Mesothelial cell of epicardium (in vitro differentiated cells): ENCODE data around the gene PIGW. TPM values are rescaled to one million over a fixed set of nuclear protein-coding genes. Genes with fewer than 3 reads are reported as not detected.

Experiments used
- DNase-seq, 2 experiments: peaks; one replicate each; pipeline ENCODE4 v3.0.0; 2021; ENCODE audit warnings: low spot score in 2 of 2; ENCODE audit not compliant: unreplicated experiment in 2 of 2
- H3K27ac Mint-ChIP-seq: 2 replicates; pipeline ENCODE4 v1.8.0; 2021; ENCODE audit warnings: mixed read lengths
- H3K27me3 Mint-ChIP-seq: 2 replicates; pipeline ENCODE4 v1.8.0; 2021; ENCODE audit warnings: low read depth, mixed read lengths
- H3K36me3 Mint-ChIP-seq: 2 replicates; pipeline ENCODE4 v1.8.0; 2021; ENCODE audit warnings: mixed read lengths
- H3K4me1 Mint-ChIP-seq: 2 replicates; pipeline ENCODE4 v1.8.0; 2021; ENCODE audit warnings: mixed read lengths
- H3K4me3 Mint-ChIP-seq: 2 replicates; pipeline ENCODE4 v1.8.0; 2021; ENCODE audit warnings: mild to moderate bottlenecking, moderate library complexity, mixed read lengths
- H3K9me3 Mint-ChIP-seq: 2 replicates; pipeline ENCODE4 v1.8.0; 2021; ENCODE audit warnings: mixed read lengths
- total RNA-seq: library from RNA; stranded (reverse); gene quantifications from 3 replicates; pipeline ENCODE4 v1.2.1, GENCODE V29; 2021
- TF ChIP-seq, protein P1 (sequence below): fragments of 200-600 bp; sonication (generic); IDR thresholded peaks from one replicate; pipeline ENCODE4 v1.5.0; 2021; ENCODE audit warnings: antibody characterized with exemption; ENCODE audit not compliant: unreplicated experiment

The PIGW gene
- total RNA-seq, 1 donor from 2014 or later, result 8.8 TPM

GRCh38 chr17:36509272-36509985 is 25.4 kb upstream of the PIGW start:
- no peak for DNase-seq
- no peaks in the 10 kb centered on the region for H3K9me3 Mint-ChIP-seq
- peaks cover 3% of the 10 kb centered on the region for H3K36me3 Mint-ChIP-seq
- TF ChIP-seq, protein P1, sequence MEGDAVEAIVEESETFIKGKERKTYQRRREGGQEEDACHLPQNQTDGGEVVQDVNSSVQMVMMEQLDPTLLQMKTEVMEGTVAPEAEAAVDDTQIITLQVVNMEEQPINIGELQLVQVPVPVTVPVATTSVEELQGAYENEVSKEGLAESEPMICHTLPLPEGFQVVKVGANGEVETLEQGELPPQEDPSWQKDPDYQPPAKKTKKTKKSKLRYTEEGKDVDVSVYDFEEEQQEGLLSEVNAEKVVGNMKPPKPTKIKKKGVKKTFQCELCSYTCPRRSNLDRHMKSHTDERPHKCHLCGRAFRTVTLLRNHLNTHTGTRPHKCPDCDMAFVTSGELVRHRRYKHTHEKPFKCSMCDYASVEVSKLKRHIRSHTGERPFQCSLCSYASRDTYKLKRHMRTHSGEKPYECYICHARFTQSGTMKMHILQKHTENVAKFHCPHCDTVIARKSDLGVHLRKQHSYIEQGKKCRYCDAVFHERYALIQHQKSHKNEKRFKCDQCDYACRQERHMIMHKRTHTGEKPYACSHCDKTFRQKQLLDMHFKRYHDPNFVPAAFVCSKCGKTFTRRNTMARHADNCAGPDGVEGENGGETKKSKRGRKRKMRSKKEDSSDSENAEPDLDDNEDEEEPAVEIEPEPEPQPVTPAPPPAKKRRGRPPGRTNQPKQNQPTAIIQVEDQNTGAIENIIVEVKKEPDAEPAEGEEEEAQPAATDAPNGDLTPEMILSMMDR, result no peak
- no peaks in the 10 kb centered on the region for H3K4me1 Mint-ChIP-seq
- H3K4me3 Mint-ChIP-seq, result no peak overlapping the region
- H3K27ac Mint-ChIP-seq, result no peak overlapping the region
- no peaks in the 10 kb centered on the region for H3K27me3 Mint-ChIP-seq

DNA sequence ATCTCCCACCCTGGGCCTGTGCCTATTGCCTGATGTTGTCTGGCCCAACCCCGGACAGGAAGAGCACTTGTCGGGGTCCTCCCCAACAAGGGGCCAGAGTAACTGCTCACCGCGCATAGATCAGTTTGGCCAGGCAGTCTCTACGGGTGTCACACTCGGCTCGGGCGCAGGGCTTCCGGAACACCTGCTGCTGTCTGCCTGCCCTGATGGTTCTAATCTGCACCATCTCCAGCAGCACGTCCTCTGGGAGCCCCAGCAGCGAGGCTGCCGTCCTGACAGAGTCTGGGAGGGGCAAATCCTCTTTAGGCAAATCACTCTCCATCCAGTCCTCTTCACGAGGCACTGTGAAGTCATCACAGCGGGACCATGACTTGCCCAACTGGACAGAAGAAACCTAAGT is 24.2 kb upstream of the PIGW start:
- Mint-ChIP-seq H3K27me3 (no peaks in the 10 kb centered on the region), H3K27ac (no peak overlapping the region), H3K4me3 (no peak overlapping the region), H3K36me3 (peaks cover 3% of the 10 kb centered on the region), H3K4me1 (no peaks in the 10 kb centered on the region), H3K9me3 (no peaks in the 10 kb centered on the region)
- TF ChIP-seq, protein P1, result no peak
- DNase-seq, result no peak

- DNase-seq, result no peak
- H3K27me3 Mint-ChIP-seq, result no peaks in the 10 kb centered on the region
- no peaks in the 10 kb centered on the region for H3K9me3 Mint-ChIP-seq
- peaks cover 3% of the 10 kb centered on the region for H3K36me3 Mint-ChIP-seq
- H3K4me1 Mint-ChIP-seq, result no peaks in the 10 kb centered on the region
- no peak overlapping the region for H3K27ac Mint-ChIP-seq
- H3K4me3 Mint-ChIP-seq, result no peak overlapping the region
- TF ChIP-seq, protein P1, result no peak
Measured at GRCh38 chr17:36511216-36511615, 23.6 kb upstream of the PIGW start.

DNA sequence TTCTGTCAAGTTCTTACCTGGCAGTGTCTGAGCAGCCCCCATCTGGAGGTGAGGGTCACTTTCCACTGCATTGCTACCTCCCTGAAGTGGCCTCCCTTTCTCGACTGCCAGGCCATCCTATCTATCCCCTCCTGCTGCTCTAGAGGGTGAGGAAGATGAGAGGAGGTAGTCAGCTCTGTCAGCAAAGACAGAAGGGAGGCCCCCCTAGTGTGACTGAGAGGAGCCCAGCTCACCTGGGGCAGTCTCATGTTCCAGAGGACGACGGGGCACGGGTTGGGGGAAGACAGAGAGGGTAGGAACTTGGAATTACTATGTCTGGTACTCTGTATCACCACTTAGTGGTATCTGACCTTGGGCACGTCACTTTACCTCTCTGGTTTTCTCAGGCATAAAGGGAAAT is 22.1 kb upstream of the PIGW start:
- no peaks in the 10 kb centered on the region for H3K27me3 Mint-ChIP-seq
- TF ChIP-seq, protein P1, result no peak
- no peak overlapping the region for H3K4me3 Mint-ChIP-seq
- peaks cover 5% of the 10 kb centered on the region for H3K36me3 Mint-ChIP-seq
- no peaks in the 10 kb centered on the region for H3K4me1 Mint-ChIP-seq
- DNase-seq, result no peak
- no peaks in the 10 kb centered on the region for H3K9me3 Mint-ChIP-seq
- no peak overlapping the region for H3K27ac Mint-ChIP-seq

- H3K9me3 Mint-ChIP-seq, result no peaks in the 10 kb centered on the region
- H3K4me1 Mint-ChIP-seq, result no peaks in the 10 kb centered on the region
- H3K27ac Mint-ChIP-seq, result no peak overlapping the region
- TF ChIP-seq, protein P1, result no peak
- H3K4me3 Mint-ChIP-seq, result no peak overlapping the region
- DNase-seq, result no peak
- no peaks in the 10 kb centered on the region for H3K27me3 Mint-ChIP-seq
- peaks cover 12% of the 10 kb centered on the region for H3K36me3 Mint-ChIP-seq
Measured at GRCh38 chr17:36514856-36515255, 19.9 kb upstream of the PIGW start.
